GM15510 (cell line): ENCODE data around the gene DIRAS3.

Source experiments
- POLR2A ChIP-seq: IDR thresholded peaks from 3 replicates; pipeline ENCODE4 v1.6.1; 2011; ENCODE audit warnings: borderline replicate concordance; ENCODE audit not compliant: insufficient read length; ENCODE audit errors: extremely low read depth

DIRAS3 gene, protein sequence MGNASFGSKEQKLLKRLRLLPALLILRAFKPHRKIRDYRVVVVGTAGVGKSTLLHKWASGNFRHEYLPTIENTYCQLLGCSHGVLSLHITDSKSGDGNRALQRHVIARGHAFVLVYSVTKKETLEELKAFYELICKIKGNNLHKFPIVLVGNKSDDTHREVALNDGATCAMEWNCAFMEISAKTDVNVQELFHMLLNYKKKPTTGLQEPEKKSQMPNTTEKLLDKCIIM

DNA sequence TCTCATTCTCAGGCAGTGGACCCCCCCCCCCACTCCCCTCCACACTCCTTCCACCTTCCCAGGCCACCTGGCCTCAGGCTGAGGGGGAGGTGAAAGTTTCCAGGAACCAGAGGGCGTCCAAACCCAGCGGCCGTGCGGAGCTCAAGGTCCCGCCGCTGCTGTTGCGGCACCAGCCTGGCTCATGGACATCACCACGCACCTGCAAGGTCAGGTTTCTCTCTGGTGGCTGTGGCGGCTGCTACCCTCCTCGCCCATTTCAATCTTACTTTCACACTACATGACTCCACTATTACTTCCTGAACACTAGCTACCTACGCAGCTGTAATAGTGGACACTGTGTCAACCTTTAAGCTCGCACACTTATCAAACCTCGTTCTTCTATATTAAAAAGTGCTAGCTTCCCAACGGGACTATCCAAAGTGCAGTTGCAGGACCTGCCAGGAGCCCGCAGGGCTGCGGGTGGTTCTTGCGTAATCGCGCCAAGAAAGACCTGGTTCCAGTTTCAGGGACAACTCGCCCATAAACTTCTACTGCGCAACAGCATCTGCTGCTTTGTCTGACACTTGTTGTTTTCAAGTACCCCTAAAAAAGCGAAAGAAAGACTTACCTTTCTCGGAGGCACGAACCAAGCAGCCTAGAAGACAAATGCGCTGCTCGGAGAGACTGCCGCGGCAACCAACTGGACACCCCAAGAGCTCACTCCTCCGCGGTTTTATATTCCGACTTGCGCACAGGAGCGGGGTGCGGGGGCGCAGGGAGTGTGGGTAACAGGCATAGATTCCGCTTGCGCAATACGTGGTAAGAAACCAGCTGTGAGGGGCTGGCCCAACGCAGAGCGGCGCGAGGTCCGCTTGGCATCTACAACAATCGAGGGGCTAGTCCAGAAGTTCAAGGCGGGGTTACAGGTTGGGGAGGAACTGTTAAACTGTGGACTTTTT lies at the start of gene DIRAS3:
DIRAS3 (minus strand) TSS at position 687 of the 938 bp plus-strand sequence. CDS start 3,330 bp downstream, outside the sequence.
- TF ChIP-seq POLR2A, result no peak

- no peak for TF ChIP-seq POLR2A
These were observed 43.3 kb upstream of the DIRAS3 start for GRCh38 chr1:68093737-68094136.

DNA sequence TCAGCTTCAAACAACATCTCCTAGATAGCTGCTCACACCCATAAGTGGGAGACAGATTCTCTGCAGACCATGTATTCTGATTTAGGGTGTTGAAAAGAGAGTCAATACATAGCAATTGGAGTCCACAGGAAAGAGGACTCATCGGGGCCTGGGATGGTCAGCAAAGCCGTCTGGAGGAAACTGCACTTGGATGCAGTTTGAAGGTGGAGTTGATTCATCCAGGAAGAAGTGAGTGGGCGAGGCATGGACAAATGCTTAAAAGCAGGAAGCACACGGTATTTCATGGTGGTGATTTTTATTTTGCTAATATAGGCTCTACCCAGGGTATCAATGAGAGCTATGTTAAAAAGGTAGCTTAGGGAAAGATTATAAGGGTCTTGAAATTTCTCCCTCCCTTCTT lies 36.8 kb upstream of the DIRAS3 start:
- no peak for TF ChIP-seq POLR2A

DNA sequence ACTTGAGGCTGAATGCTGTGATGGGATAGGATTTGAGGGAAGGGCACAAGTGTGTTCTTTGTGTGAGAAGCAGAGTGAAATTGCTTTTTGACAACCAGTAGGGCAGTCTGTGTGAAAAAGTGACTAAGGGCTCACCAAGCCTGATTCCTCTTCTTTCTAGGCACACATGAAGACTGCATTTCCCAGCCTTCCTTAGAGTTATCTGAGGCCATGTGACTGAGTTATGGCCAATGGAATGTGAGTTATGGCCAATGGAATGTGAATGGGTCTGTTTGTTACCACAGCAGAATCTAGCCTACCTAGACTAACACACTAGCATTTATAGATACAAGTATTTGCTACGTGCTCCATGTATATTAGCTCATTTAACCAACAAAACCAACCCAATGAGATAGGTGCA lies 35.3 kb upstream of the DIRAS3 start:
- TF ChIP-seq POLR2A, result no peak

DNA sequence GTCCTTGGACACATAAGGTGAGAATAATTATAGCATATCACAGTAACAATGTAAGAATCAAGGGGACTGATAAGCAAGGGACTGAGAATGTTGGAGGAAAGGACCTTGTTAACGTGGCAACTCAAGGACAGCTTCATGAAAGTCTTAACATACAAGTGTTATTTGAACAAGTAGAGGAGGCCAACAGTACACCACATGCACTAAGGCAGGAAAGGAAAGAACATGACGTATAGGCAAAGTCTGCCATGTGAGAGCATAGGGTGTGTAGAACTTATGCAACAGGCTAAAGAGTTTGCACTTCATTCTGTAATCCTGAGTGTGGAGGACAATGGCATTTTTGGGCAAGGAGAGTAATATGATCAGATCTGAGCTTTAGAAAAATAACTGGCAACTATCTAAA lies 33.3 kb upstream of the DIRAS3 start:
- TF ChIP-seq POLR2A, result no peak

DNA sequence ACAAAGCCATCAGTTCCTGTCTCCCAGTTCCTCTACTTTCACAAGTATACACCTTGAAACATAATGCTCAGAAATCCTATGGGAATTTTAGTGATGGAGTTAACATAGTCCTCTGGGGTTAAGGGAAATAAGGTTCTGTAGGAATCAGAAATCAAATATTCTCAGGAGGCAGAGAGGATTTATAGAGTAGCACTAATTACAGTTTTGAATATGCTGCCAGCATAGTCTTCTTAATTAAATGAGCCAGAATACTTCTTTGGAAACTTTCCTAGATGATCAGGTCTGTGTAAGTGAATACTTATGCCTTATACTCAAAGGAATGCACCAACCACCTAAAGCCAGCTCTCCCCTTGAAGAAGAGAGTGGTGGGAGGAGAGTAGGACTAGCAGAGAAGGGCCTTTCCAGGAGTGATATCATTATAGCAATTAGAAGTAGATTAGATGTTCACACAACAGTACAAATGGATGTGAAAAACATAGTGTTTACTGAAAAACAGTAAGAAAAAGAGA lies 31.4 kb upstream of the DIRAS3 start:
- TF ChIP-seq POLR2A, result no peak

GRCh38 chr1:68078647-68079046 lies 28.2 kb upstream of the DIRAS3 start:
- TF ChIP-seq POLR2A, result no peak

GRCh38 chr1:68074472-68074871 lies 24.0 kb upstream of the DIRAS3 start:
- TF ChIP-seq POLR2A, result no peak

DNA sequence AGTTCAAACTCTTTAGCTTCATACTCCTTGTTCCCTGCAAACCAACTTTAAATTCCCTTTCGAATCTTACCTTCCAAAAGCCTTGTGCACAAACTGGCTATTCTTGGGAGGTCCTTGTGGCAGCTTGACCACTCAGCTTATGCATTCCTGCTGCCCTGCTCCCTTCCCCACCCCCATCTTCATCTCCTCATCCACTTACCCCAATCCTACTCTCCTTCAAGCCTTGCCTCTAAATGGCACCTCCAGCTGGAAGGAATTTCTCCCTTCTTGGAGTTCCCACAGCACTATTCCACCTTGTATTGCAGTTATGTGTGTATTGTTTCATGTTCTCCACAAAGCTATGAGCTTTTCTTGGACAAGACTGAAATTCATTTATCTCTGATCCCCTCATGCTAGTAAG lies 15.3 kb upstream of the DIRAS3 start:
- no peak for TF ChIP-seq POLR2A

DNA sequence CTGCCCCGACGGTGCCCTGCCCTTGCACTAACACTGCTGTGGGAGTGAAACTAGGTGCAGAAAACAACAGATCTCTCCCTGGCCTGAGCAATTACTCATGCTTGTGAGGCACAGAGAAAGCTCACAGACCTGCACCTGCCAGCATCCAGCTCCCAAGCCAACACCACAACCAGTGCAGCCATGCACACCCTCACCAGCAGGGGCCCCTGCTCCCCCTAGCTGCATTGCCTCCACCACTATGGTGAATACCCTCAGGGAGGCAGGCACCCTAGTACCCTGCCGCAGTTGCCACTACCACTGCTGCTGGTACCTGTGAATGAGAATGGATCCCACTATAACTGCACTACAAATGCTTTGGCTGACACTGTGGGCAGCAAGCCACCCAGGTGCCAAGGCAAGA lies 7.1 kb upstream of the DIRAS3 start:
- TF ChIP-seq POLR2A, result no peak

DNA sequence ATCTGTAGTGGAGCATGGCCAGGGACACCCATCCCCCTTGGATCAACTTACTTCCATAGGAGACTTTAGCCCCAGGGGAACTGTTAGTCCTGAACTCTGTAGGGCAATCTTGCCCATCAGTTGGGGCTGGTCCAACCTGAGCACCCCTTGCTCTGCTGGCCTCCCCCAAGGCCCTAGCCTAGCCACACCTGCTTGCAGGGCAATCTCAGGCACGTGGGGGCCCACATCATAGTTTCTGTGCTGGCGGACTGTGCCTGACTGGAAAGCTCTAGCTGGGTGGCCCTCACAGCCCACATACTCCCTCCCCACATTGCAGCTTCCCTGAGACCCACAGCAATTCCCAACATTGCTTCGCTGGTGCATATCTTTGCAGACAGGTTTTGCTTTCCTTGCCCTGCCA lies 6.6 kb upstream of the DIRAS3 start:
- TF ChIP-seq POLR2A, result no peak

DNA sequence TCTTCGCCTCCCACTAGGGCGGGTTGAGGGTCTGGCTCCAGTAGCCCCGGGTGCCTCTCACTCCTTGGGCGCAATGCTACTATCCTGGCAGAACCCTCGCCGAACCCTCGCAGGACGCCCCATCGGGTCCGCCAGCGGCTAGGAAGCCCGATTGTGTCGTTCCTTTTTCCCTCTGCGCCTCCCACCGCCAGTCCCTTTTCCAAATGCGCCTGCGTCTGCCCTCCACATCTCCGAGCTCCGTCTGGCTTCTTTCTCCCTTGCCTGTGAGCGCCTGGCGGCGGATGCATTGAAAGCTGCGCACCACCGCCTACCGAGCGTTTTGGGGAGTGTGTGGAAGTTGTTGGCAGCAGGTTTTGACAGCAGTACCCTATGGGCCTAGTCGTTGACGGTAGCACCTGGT lies 1.0 kb upstream of the DIRAS3 start:
- TF ChIP-seq POLR2A, result no peak

GRCh38 chr1:68047659-68048026 lies 2.8 kb downstream of the DIRAS3 start:
- TF ChIP-seq POLR2A, result no peak

- TF ChIP-seq POLR2A, result no peak
These were observed 3.4 kb downstream of the DIRAS3 start for GRCh38 chr1:68046885-68047658.

DNA sequence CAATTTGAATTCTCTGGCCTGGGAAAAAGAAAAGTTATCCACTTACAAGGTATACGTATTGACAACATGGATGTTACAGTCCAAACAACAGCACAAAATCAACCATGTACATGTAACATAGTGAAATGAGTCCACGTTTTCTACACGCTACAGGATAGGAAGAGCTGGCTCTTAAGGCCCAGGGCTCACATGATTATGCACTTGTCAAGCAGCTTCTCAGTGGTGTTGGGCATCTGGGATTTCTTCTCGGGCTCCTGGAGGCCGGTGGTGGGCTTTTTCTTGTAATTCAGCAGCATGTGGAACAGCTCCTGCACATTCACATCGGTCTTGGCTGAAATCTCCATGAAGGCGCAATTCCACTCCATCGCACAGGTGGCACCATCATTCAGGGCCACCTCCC lies 4.0 kb downstream of the DIRAS3 start:
- no peak for TF ChIP-seq POLR2A
